OCI-LY1 (cell line): ENCODE measurements around the gene RARS1.

Experiments
- H2AFZ ChIP-seq: fragments of 200-600 bp; sonication (generic), shearing (Covaris generic); 2 replicates; pipeline ENCODE4 v1.6.0; 2014; ENCODE audit warnings: antibody characterized with exemption, mild to moderate bottlenecking, low read length
- H3F3A ChIP-seq: fragments of 200-600 bp; sonication (generic), shearing (Covaris generic); 2 replicates; pipeline ENCODE4 v1.6.0; 2014; ENCODE audit warnings: mild to moderate bottlenecking, antibody characterized with exemption, low read length, moderate library complexity; ENCODE audit not compliant: insufficient read depth
- H3K27ac ChIP-seq: fragments of 200-600 bp; sonication (generic); 2 replicates; pipeline ENCODE4 v1.5.1; 2014; ENCODE audit warnings: low read length, mixed run types, mild to moderate bottlenecking, low read depth; ENCODE audit not compliant: poor library complexity, severe bottlenecking
- H3K27me3 ChIP-seq: fragments of 200-600 bp; sonication (generic); 2 replicates; pipeline ENCODE4 v1.6.0; 2014; ENCODE audit warnings: antibody characterized with exemption, mild to moderate bottlenecking, low read length, moderate library complexity; ENCODE audit not compliant: insufficient read depth
- H3K36me3 ChIP-seq: fragments of 200-600 bp; sonication (generic); 2 replicates; pipeline ENCODE4 v1.6.1; 2014; ENCODE audit warnings: mild to moderate bottlenecking, antibody characterized with exemption, low read length, moderate library complexity, mixed read lengths; ENCODE audit not compliant: insufficient read depth
- H3K4me1 ChIP-seq: fragments of 200-600 bp; sonication (generic); 2 replicates; pipeline ENCODE4 v1.5.1; 2014; ENCODE audit warnings: mild to moderate bottlenecking, low read length, moderate library complexity; ENCODE audit not compliant: insufficient read depth, severe bottlenecking
- H3K4me2 ChIP-seq: fragments of 200-600 bp; sonication (generic), shearing (Covaris generic); 2 replicates; pipeline ENCODE4 v1.6.1; 2014; ENCODE audit warnings: low read length
- H3K4me3 ChIP-seq: fragments of 200-600 bp; sonication (generic); 2 replicates; pipeline ENCODE4 v1.5.1; 2014; ENCODE audit warnings: low read length, low read depth, mild to moderate bottlenecking, mixed read lengths; ENCODE audit not compliant: poor library complexity, severe bottlenecking
- H3K79me2 ChIP-seq: fragments of 200-600 bp; shearing (Covaris generic); 2 replicates; pipeline ENCODE4 v1.6.1; 2016; ENCODE audit warnings: mixed run types, low read length, mixed read lengths; ENCODE audit not compliant: insufficient read depth
- H3K9ac ChIP-seq: fragments of 200-600 bp; sonication (generic), shearing (Covaris generic); 2 replicates; pipeline ENCODE4 v1.6.1; 2014; ENCODE audit warnings: mild to moderate bottlenecking, low read length, mixed read lengths
- H3K9me2 ChIP-seq: fragments of 200-600 bp; sonication (generic), shearing (Covaris generic); 2 replicates; pipeline ENCODE4 v1.6.1; 2014; ENCODE audit warnings: low read depth, mild to moderate bottlenecking, low read length, mixed read lengths
- H3K9me3 ChIP-seq: fragments of 200-600 bp; shearing (Covaris generic); 2 replicates; pipeline ENCODE4 v1.6.1; 2014; ENCODE audit warnings: low read length, mixed read lengths
- H4K20me1 ChIP-seq: fragments of 200-600 bp; sonication (generic), shearing (Covaris generic); 2 replicates; pipeline ENCODE4 v1.6.0; 2016; ENCODE audit warnings: mild to moderate bottlenecking, low read length; ENCODE audit not compliant: insufficient read depth
- CTCF ChIP-seq: fragments of 200-600 bp; sonication (generic), shearing (Covaris generic); IDR thresholded peaks from 2 replicates; pipeline ENCODE4 v1.5.1; 2017; ENCODE audit warnings: mild to moderate bottlenecking, antibody characterized with exemption, low read length, moderate library complexity, mixed read lengths
- EZH2 ChIP-seq: fragments of 200-600 bp; sonication (generic), shearing (Covaris generic); IDR thresholded peaks from 2 replicates; pipeline ENCODE4 v1.8.0; 2017; ENCODE audit warnings: borderline replicate concordance, mixed run types, mild to moderate bottlenecking, antibody characterized with exemption, low read length, moderate library complexity, mixed read lengths

RARS1 gene

GRCh38 chr5:168443950-168444700 is 42.1 kb upstream of the RARS1 start:
- Histone ChIP-seq H3K27ac (no peak overlapping the region), H3K4me1 (no peaks in the 10 kb centered on the region), H3F3A (no peaks in the 10 kb centered on the region), H2AFZ (no peak overlapping the region), H3K9ac (no peak overlapping the region), H3K4me3 (no peak overlapping the region), H3K9me3 (no peaks in the 10 kb centered on the region), H3K36me3 (no peaks in the 10 kb centered on the region; the same call in 1 of the 2 replicates), H3K27me3 (no peaks in the 10 kb centered on the region), H3K4me2 (no peak overlapping the region), H4K20me1 (no peaks in the 10 kb centered on the region), H3K79me2 (no peaks in the 10 kb centered on the region), H3K9me2 (no peaks in the 10 kb centered on the region)
- TF ChIP-seq CTCF (no peak), EZH2 (no peak)

- Histone ChIP-seq H3F3A (no peaks in the 10 kb centered on the region), H3K4me3 (no peak overlapping the region), H3K79me2 (no peaks in the 10 kb centered on the region), H3K27me3 (no peaks in the 10 kb centered on the region), H4K20me1 (no peaks in the 10 kb centered on the region), H3K9me2 (no peaks in the 10 kb centered on the region), H3K4me1 (no peaks in the 10 kb centered on the region), H3K4me2 (no peak overlapping the region), H2AFZ (no peak overlapping the region), H3K27ac (no peak overlapping the region), H3K9me3 (no peaks in the 10 kb centered on the region), H3K36me3 (no peaks in the 10 kb centered on the region; the same call in 1 of the 2 replicates), H3K9ac (no peak overlapping the region)
- TF ChIP-seq CTCF (no peak), EZH2 (no peak)
These were observed 39.2 kb upstream of the RARS1 start for GRCh38 chr5:168446983-168447619.

GRCh38 chr5:168447808-168448207 is 38.5 kb upstream of the RARS1 start:
- Histone ChIP-seq H3K9me3 (no peaks in the 10 kb centered on the region), H3K9ac (no peak overlapping the region), H3F3A (no peaks in the 10 kb centered on the region), H3K4me3 (no peak overlapping the region), H3K79me2 (no peaks in the 10 kb centered on the region), H3K27me3 (no peaks in the 10 kb centered on the region), H4K20me1 (no peaks in the 10 kb centered on the region), H3K36me3 (no peaks in the 10 kb centered on the region; the same call in 1 of the 2 replicates), H3K4me1 (no peaks in the 10 kb centered on the region), H3K9me2 (no peaks in the 10 kb centered on the region), H3K27ac (no peak overlapping the region), H2AFZ (no peak overlapping the region), H3K4me2 (no peak overlapping the region)
- TF ChIP-seq EZH2 (no peak), CTCF (no peak)
